HG03045 (cell line): ENCODE measurements around the gene PGGT1B.
"Not testable (repeated sequence)": the region's sequence is repeated elsewhere in the genome, so short reads cannot be mapped to it uniquely, and the experiment has no call there.

Experiments used
- ATAC-seq: cut with Tn5 transposase; IDR thresholded peaks from one replicate; pipeline ENCODE4 v1.9.1; 2021; ENCODE audit warnings: mild to moderate bottlenecking, moderate library complexity; ENCODE audit not compliant: unreplicated experiment

The PGGT1B gene

DNA sequence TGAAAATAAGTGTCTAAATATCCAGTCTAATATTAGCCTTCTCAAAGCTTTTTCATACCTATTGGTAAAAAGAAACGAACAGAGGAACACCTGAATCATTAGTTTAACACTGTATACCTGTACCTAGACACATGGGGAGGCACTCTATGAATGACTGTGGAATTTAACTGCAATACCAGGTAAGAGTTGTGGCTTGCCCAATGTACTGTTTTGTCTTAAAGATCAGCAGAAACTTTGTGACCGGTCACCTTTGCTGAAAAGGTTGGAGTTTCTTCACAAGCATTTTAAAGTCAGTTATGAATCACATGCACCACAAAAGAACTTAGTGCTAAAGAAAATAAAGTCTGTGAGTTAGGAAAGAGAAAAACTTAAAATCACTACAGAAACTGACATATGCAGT, 2.4 kb downstream of the PGGT1B start:
- ATAC-seq, result no peak

DNA sequence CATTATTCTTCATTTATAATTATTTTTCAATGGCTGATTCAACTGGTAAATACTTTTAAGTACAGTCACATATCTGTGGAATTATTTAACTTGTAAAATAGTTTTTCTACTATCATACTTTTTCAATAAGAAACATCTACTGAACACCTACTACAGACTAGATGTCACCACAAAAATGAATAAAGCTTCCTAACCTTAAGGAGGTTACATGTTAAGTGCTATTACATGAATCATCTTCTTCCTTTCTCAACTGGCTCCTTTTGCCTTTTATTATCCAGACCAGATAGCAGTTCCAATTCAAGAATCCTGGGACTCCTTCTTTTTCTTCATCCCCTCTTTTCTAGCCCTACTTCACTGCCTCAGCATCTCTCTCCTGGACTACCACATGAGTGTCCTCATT, 4.7 kb downstream of the PGGT1B start:
- no peak for ATAC-seq

DNA sequence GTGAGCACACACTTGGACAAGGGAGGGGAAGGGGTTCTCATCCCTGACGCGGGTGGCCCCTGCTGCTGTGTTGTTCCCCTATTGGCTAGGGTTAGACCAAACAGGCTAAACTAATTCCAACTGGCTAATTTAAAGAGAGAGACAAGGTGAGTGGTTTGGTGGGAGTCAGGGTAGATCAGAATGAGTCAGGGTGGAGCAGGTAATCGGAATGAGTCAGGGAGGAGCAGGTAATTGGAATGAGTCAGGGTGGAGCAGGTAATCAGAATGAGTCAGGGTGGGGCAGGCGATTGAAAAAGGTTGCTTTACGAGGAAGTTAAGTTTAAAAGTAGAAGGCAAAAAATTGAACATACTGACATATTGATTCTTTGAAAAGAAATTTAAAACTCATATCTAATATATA, 13.3 kb downstream of the PGGT1B start:
- not testable (repeated sequence) for ATAC-seq

DNA sequence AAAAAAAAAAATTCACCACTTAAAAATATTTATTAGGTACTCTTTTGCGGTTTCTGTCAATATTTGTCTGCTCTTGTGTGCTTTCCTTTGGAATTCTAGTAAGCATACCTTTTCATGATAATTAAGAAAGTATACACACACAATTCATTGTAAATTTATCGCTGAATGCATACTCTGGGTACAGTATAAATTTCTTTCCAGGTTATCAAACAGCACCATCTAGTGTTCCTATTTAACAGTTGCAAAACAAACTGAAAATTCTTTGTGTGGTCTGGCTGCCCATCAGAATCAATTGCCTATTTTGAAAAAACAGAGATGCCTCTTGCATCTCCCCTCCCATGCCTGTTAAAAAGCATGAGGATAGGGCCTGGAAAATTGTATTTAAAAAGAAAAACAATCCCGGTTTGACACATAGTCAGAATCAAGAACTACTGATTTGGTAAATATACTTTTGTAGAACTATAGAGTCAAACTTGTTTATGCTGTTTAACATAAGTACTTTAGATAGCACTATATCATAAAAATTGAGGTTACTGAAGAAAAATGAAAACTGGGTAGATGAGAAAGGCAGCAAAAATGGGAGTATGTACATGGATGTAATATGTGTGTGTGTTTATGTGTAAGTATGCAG, 16.2 kb downstream of the PGGT1B start:
- peak; percentile 65 for ATAC-seq

DNA sequence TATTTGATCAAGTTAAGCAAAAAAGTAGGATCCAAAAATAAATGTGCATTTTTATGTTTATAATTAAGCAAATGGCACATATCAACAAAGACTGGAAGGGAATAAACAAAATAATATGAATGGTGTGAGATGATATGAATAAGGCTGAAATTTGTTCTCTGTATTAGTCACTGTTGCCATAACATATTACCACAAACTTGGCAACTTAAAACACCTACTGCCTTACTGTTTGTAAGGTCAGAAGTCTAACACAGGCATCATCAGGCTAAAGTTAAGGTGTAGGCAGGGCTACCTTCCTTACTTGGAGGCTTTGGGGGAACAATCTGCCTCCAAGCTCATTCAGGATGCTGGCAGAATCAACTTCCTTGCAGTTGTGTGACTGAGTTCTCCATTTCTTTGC, 19.3 kb downstream of the PGGT1B start:
- peak; percentile 60 for ATAC-seq

DNA sequence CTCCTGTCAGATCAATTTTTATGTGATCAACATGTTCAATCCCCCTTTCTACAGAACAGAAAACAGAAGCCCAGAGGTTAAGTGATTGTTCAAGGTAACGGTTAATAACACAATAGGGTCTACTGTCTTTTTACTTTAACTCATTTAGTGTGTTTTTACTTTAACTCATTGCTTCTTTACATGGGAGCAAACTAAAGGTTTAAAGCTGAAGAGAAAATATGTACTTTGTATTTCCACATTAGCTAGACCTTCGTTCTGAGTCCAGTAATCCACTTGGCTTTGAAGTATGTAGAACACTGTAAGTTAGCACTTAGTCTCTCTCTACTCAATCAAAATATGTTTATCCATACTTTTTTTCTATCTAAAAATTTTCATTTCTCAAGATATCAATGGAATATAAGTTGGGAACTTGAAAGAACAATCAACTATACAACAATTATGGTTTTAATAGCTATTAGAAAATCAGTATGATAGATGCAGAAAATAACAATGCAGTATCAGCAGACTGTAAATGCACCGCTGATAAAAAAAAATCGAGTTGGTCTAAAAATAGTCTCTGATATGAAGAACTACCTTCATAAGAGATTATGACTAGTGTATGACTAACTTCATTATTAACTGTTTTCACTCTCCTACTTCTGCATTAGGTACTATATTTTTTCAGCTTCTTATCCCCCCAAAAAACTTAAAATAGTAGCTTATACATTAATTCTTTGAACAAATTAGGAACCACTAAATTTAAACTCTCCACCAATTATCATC, 20.6 kb downstream of the PGGT1B start:
- no peak for ATAC-seq

DNA sequence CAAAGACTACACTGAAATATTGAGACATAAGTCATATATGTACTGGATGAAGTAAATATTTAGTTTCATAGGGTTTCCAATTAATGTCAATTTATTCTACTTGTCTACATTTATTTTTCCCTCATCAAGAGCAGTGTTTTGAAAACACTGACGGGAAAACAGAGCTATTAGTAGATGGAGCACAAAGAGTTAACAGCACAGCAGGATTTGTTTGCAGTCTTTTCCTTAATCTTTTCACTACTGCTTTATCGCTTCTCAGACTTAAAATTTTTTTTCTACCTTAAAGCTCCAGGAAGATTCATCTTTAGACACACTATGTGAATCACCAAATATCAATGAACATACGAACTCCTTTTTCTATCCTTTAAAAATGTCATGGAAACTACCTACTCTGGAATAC, 25.6 kb downstream of the PGGT1B start:
- no peak for ATAC-seq

DNA sequence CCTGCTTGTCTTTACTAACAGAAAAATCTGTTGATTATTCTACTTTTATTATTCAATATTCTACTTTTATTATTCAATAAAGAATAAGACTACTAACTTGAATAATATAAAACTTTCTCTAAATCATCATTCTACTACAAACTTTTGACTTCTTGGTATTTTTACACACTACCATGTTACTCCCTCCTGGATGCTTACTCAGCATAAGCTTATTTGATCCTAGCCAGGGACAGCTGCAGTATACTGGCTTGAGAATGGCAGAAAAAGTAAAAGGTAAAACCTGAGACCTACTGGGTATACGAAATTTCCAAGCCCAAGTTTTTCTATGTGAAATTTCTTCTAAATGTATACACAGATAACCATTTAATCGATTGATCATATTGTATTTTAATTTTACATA, 26.1 kb downstream of the PGGT1B start:
- ATAC-seq, result no peak

DNA sequence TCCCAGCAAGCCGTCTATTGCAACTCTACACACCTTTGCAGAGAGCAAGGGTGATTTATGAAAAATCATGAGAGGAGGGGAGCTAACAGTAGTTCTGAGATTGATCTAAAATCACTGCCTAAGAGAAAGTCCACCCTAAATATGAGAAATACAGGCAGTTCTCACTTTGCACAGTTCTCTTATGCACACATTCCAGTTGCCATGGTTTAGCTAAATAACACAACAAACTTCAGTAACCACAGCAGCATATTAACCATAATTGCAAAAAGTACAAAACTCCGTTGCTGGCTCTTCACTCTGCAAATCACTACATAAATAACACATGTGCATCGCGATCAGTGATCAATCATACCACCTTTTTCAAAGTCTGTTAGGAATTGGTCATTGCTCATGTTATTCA, 31.1 kb downstream of the PGGT1B start:
- no peak for ATAC-seq

DNA sequence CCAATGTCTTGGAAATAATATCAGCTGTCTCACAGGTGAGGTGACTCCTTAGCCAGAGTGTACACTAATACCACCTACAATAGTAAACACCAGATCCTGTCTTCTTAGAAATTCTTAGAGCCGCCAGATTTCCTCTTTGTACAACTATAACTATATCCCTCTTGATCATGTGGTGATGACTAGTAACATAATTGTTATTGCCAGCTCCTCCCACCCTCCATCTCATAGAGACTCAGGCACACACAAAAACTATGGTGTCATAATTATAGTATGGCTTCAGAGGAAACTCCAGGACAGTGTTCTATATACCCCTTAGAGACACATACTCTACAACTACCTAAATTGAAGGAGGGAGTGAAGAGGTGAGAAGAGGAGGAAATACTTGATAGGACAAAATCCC, 33.1 kb downstream of the PGGT1B start:
- ATAC-seq, result no peak

DNA sequence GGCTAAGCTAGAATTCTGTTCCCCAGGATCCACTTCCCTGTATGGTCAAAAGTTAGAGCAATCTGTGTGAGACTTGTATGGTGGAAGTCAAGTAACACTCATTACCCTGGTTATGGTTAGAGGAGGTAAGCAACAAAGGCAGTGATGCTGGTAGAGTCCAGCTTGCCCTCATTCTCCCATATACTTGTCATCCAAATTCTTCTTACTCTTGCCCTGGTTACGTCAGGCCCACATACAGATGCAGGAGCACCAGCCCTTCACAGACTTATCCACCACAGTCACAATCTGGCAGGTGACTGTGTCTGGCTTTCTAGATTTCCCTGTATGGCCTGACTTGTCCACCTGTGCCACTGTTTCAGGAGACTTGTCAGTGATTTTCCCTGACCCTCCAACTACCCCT, 35.4 kb downstream of the PGGT1B start:
- no peak for ATAC-seq

DNA sequence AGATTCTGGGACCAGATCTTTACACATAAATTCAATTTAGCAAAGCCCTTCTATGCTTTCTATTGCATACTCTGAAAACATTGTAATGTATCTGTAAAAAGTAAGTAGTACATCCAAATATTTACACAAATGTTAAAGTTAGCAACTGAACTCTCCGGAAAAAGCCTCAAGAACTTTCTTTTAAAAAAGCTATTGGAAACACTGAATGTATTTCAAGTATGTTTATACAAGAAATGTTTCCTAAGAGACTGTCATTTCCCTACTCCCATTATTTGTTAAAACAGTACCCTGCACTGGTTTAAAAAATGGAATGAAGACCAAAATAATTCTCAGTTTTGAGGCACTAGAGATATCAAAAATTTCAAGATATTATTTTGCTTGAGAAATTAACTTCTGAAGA, 48.1 kb downstream of the PGGT1B start:
- ATAC-seq, result no peak

DNA sequence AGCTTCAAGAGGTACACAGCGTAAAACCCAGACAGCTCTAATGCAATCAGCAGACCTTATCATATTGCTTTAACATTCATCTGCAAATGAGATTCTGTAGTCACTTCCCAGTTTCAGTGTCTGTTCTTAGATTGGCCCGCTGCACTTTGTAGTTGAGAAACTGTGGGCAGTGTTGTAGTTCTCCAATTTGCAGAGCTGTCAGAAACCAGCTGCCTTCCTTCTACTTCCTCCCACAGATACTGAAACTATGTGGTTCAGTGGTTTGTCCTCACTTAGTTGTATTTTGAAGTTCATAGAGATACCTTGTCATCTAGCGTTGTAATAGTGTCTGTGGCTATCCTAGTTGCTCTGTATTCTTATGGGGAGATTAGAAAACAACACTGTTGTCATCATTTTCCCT, 53.4 kb downstream of the PGGT1B start:
- peak; percentile 100 for ATAC-seq

DNA sequence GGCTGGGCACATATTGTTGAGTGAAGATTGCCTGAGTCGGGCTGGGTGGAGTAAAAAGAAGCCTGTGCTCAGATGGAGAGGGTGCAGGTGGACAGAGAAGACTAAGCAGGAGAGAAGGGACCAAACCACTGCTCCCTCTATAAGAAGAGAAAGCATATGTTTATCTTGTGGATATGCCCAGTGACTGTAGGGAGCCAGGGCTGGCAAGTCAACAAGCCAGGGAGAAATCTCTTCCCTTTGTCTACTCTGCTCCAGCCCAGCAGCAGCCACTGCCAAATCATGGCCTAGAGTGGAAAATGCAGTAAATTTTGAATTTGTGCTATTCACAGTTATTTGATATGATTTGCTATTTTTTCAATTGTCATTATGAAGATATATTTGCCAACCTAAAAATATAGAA, 59.7 kb downstream of the PGGT1B start:
- no peak for ATAC-seq

DNA sequence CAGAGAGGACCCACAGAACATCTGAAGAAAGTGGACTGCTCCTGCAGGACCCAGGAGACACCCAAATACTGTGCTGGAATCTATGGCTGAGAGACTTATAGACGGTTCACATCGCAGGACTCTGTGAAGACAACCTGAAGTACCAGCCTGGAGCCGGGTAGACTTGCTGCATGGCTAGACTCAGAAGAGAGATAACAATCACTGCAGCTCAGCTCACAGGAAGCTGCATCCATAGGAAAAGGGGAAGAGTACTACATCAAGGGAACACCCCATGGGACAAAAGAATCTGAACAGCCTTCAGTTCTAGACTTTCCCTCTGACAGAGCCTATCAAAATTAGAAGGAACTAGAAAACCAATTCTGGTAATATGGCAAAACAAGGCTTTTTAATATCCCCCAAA, 66.5 kb downstream of the PGGT1B start:
- ATAC-seq, result no peak

DNA sequence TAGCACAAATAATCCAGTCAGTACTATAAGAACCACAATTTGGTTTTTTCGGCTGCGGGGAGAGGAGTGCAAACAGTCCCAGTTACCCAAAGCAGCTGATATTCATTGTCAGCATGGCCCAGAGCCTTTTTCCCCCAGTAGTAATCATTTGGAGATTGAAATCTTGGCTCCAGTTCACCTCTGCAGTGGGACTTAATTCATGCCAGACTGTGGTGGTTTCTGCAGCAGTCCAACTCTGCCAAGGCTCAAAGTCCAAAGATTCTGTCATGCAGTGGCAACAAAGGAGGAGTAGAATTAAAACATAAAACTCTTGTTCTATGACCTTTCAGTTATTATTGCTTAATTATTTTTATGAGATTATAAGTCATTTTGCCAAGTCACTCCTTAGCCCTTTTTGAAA, 68.0 kb downstream of the PGGT1B start:
- no peak for ATAC-seq

DNA sequence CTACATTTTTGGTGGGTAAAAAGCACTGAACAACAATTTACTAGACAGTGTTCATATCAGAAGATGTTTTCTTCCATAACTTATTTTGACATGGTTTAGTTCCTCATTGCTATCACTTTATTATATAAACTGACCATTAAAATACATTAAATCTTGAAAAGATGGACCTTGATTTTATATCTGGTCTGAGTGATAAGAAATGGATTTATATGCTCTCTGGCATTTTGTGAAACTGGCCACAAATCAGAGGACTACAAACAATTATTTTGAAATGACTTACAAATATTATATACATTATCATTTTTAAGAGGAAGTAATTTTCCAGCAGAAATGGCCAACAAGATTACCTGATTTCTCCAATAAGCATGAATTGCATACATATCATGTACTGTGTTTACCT, 69.4 kb downstream of the PGGT1B start:
- ATAC-seq, result no peak

DNA sequence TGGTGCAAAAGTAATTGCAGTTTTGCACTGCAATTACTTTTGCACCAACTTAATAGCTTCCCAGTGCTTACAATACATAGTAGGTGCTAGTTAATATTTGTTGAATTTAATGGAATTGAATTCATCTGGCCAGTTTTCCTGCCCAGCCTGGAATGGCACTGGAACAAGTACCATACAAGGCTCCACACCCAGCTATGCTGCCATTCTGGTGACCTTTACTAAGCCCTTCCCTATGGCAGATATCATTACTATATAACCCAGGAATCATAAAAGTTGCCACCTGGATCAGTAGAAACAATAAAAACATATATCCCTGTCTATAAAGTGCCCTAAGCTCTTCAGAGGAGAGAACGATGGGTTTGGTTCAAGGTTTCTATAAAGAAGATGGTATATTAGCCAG, 70.6 kb downstream of the PGGT1B start:
- no peak for ATAC-seq

DNA sequence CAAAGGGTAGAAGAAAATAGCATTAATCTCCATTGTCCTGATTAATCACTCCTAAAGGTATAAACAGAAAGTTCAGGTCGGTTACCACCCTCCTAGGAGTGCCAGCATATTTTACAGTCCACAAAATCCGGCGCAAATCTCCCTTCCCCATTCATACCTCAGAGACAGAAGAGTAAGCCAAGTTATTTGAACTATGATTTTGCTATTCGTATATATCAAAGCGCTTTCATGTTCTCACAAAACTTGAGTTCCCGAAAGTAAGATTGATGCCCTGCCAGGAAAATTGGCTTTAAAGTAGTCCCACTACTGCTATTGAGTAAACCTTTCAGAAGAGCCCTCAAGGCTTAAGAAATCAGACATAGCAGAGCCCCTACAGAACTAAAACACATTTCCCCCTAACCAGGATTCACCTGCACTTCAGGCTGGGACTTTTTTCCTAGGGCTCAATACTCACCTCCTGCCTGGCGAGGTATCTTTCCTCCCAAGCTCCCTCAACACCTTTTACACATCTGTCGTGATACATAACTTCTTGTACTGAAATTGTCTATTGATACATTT, 71.1 kb downstream of the PGGT1B start:
- no peak for ATAC-seq

DNA sequence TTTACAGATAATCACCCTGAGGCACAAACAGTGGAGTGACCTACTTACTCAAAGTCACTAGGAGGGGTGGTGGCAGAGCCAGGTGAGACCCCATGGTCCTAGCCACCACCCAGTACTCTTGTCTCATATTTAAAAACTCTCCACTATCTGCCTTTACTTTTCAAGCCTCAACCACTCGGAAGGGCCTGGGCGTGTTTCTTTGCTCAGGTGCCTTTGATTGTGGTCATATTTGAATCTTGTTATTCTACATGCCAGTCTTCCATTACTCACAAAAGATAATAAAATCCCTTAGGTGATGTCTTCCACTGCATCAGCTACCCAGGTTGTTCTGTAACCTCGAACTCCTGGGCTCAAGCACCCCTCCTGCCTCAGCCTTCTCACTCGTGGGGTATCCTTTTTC, 72.3 kb downstream of the PGGT1B start:
- no peak for ATAC-seq

DNA sequence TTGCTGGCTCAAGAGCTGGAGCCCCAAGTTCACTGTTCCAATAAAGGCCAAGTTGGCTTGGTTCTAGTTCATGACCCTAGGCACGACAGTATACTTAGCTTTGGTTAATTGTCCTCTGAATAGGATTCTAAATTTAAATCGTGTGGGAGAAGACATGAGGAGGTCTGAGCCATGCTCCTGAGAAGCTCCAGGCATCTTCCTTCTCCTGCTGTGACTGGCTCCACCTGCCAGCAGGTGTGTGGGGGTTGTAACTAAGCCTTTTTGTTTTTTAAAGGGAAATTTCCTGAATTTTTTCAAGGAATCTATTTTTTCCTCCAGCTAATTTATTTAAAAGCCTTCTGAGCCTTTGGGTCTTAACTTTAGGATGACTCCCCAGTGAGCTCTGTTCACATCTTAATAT, 72.8 kb downstream of the PGGT1B start:
- ATAC-seq, result no peak

DNA sequence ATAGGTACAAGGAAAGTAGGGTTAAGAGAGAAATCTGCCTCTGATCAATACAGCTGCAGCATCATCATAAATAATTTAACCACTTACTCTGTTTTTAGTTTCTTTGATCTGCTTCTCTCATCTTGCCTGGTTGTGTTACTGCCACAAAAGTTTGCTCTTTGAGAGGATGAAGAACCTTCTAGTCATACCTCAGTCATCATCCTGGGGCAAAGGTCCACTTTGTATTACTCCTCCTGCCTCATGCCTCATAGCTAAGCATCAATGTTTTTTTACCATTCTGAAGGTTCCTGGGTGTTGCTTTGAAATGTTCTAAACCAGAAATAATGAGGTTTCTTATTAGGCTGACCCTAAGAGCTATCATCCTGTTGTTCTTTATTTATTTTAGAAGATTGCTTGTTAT, 75.9 kb downstream of the PGGT1B start:
- ATAC-seq, result no peak

DNA sequence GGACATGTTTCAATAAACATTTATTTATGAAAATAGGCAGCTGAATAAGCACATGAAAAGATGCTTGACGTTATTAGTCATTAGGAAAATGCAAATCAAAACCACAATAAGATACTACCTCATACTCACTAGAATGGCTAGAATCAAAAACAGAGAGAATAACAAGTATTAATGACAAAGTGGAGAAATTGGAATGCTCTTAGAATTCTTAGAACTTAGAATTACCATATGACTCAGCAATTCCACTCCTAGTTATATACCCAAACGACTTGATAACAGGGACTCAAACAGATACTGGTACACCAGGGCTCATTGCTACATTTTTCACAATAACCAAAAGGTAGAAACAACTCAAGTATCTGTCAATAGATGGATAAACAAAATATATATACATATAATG, 77.9 kb downstream of the PGGT1B start:
- ATAC-seq, result no peak
